ENCODE data around the gene SLX9.

The SLX9 gene

DNA sequence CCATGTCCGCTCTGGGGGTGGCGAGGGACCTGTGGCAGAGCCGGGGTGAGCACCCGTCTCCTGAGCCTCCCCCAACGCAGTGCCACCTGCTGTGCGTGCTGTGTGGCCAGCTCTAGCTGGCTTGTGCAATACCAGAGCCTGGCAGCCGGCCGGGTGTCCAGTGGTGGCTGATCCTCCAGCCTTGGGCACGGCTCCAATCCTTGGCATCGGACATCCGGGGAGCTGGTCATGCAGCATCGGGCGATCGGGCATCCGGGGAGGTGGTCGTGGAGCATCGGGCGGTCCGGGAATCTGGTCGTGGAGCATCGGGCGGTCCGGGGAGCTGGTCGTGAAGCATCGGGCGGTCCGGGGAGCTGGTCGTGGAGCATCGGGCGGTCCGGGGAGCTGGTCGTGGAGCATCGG is 8.1 kb downstream of the SLX9 start:
- no peak for DNase-seq

DNA sequence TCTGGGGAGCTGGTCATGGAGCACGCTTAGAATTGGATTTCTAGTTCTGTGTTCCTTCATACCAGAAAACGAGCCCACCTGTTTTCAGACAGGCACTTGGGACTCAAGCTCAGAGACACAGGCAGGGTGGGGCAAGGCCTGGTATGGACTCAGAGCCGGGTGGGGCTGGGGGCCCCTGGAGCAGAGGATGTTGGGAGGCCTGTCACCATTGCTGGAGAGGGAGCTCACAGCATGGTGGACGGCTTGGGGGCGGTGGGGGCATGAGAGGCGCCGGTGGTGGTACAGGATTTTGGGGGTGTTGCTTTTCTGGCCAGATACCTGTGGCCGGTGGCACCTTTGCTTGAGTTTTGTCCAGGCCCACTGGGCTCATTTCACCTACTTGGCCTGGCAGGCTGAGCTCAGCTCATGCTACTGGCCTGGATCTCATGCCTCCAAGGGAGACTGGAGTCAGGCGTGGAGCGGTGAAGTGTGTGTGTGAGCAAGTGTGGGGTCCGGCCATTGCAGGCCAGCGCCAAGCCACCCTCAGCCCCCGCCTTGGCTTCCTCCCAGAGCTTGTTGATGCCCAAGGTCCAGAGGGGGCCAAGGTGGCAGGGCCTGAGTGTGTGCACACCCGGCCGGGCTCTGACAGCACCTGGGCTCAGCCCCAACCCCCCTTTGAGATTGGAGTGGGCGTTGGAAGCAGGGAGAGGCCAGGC is 8.7 kb downstream of the SLX9 start:
- DNase-seq, result no peak

DNA sequence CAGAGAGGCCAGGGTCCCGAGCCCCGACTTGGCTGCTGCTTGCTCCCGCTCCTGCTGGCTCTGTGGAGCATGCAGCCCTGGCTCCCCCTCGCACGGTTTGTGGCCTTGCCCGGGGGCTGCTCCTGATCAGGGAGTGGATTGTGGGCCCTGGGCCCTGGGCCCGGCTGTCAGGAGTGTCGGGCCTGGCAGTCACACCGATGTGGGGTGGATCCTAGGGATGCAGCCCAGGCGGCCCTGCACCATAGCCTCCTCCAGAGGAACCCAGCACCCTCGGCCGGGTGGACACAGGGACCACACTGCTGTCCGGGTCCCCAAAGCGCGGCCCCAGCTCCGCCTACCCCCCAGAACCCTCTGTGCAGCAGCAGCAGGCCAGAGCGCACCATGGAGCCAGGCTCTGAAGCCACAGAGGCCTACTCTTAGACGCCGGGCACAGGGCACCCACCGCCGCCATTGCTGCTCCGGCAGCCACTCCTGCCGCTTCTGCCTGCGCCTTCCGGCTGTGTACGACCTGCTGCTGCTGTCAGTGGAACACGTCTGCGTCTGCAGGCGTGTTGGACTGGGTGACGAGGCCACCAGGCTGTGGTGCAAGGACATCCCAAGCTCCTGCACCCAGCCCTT is 9.4 kb downstream of the SLX9 start:
- DNase-seq, result no peak

DNA sequence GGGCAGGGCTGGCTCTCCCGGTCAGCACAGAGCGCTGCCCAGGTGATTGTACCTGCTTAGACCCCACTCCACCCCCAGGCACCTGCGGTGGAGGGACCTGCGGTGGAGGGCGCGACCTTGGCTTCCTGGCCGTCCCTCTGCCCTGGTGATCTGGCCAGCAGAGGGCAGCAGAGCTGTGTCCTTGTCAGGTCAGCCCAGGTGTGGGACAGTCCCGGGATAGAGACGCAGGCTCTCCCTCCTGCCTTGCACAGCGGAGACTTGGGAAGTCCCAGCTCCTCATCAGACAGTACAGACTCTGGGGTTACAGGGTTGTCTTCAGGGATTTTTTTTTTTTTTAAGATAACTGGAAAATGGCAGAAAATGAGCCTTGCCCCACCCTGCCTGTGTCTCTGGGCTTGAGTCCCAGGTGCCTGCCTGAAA is 10.0 kb downstream of the SLX9 start:
- DNase-seq, result peak; percentile 57

DNA sequence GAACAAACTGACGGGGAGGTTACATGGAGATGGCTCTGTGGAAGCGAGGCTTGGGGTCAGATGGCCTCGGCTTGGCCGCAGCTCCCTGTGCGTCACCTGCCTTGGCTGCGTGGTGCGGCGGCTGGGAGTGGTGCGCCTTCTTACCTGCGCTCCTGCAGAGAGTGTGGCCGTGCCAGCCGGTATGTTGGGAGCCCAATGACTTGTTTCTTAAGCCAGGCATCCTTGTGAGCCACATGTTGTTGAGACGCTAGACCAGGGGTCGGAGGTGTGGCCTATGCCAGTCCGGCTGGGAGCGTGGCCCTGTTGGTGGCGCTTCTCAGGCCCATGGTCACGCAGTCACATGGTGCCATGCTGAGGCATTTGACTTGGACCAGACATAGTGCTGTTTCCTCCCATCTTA is 10.5 kb downstream of the SLX9 start:
- DNase-seq, result no peak

DNA sequence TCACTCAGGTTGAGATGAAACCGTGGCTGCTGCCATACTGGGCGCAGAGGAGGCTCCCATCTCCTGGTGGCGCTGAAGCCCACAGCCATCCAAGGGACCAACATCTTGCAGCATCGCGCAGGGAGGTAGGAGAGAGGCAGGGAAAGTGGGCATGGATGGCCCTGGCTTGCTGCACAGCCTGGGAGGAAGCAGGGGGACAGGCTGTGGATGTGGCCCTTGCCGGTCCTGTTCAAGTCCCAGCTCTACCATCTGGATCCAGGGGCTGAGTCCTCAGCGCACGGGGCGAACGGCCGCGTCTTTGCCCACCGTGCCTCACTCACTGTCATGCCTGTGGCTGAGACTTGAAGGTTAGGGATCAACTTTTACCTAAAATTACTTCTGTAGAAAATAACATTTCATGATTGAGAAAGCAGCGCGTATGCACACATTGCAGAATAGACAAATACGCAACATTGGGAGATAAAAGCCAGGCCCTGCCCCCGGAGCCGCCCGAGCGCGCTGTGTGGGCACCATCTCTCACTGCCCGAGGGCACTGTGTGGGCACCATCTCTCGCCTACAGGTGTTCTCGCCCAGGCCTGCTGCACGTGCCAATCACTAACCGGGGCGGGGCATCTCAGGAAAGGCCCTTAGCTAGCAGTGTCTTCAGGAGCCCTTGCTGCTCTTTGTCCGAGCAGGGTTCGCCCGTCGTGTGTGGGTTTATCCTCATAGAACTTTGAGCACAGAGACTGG is 11.5 kb downstream of the SLX9 start:
- DNase-seq, result no peak

DNA sequence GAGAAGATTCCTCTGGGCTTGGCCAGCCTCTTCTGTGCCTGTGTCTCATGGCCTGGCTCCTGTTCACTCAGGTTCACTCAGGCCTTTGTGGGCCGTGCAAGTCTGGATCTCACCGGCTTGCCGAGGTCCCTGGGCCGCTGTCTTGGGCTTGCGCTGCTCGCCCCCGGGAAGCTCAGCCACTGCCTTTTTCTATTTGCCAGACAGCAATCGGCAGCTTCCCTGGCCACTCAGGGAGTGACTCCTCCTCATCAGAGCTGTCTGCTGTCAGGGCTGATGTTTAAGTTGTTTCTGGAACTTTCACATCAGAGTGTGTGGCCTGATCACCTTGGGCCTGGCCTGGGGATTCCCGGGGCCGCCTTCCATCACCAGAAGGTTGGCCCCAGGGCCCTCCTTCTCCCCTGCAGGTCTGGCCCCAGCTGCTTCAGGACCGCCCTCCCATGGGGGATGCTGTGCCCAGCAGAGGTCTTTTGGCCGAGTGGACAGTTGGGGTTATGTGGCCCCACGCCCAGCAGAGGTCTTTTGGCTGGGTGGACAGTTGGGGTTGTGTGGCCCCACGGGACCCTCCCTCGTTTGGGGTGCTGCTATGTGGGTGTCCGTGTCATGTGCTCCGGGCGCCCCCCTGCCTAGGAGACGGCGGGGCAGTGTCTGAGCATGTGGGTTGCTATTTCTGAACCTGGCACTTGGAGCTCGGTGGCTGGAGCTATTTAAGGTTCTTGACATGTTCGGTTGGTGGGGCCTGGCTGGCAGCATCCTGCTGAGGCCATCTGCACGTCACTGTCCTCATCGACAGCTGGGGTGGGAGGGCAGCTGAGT is 12.5 kb downstream of the SLX9 start:
- no peak for DNase-seq

DNA sequence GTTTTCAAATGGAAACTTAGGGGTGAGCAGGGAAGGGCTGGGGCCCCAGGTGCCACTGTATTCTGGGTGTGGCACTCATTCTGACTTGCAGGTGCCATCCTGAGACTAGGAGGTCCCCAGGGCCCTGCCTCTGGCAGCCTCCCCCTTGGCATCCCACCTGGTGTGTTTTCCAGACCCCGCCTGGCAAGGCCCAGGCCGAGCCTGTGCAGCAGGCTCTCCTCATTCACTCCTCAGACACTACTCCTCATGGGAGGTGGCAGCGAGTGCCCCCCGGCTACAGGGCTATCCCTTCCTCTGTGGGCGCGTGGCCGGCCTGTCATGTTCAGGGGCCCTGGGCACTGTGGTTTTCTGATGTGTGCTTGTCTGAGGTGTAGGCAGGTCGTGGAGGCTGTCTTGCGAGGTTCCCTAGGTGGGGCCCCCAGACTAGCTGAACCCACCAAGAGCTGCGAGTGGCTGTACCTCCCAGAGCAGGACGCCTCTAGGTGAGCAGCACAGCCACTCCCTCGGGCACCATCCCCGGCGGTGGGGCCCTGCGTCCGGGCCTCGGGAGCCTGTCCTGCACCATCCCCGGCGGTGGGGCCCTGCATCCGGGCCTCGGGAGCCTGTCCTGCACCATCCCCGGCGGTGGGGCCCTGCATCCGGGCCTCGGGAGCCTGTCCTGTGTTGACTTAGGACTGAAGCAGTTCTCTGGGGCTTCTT is 13.2 kb downstream of the SLX9 start:
- no peak for DNase-seq

DNA sequence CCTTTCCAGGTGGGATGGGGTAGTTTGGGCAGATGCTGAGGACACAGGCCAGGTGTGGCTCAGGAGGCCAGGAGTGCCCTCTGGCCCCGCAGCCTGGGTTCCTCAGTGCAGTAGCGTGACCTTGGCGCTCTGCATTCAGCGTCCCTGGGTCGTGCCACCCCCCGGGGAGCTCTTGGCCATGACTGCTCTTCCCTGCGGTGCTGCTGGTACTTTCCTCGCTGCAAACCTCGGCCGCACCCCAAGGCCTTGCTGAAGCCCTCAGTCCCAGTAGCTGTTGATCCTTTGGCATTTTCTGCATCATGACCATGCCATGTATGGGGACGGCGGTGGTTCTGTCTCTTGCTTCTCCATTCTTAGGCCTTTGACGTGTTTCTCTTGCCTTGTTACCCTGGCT is 13.8 kb downstream of the SLX9 start:
- no peak for DNase-seq

DNA sequence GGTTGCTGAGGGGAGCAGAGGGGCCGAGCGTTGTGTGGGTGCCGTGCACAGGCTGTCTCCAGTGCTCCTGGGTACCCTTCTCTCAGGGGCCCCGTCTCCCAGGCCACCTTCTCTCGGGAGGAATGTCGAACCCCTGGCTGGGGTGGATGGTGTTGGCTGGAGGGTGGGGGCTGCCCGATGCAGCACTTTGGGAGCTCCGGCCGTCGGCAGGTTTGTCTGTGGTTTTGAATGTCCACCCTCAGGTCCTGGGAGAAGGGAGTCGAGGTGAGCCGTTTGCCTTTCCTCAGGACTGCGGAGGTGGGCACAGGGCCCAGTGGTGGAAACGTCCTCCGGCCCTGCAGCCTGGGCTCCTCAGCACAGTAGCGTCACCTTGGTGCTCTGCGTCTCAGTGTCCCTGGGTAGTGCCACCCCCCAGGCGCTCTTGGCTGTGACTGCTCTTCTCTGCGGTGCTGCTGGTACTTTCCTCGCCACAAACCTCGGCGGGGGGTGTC is 14.5 kb downstream of the SLX9 start:
- DNase-seq, result no peak

DNA sequence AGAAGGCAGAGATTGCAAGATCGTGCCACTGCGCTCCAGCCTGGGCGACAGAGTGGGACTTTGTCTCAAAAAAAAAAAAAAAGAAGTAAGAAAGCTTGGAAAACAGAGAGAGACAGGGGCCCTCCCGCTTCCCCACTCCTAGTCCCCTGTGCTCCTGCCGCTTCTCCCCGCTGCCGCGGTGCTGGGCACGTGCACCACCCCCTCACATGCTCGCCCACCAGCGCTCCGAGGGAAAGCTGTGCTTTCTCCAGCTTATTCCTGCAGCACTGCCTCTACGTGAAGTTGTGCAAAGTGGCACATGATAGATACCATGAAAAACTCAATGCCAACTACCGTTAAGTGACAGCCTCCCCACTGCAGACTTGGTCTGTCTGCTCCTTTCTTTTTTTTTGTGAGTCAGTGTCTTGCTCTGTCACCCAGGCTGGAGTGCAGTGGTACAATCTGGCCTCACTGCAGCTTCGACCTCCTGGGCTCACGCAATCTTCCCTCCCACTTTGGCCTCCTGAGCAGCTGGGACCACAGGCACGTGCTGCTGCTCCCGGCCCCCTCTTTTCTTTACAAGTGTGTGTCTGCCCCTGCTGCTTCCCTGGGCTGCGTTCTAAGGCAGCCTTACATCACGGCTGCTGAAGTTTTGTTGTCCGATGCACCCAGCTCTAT is 15.4 kb downstream of the SLX9 start:
- no peak for DNase-seq

DNA sequence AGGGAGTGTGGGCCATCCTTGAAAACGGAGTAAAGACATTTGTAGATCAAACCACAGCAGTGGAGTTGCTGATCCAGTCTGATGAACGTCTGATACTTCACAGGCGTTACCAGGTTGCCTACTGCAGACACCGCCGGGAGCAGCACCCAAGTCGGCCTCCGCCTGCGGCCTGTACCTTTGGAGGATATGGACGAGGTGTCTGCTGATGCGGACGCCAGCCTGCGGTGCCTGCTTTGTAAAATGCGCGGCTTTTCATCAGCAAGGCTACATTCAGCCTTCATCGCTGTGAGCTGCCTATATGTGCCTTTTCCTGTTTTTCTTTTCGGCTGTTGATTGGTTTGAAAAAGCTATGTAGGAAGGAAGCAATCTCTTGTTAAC is 16.0 kb downstream of the SLX9 start:
- DNase-seq, result no peak

DNA sequence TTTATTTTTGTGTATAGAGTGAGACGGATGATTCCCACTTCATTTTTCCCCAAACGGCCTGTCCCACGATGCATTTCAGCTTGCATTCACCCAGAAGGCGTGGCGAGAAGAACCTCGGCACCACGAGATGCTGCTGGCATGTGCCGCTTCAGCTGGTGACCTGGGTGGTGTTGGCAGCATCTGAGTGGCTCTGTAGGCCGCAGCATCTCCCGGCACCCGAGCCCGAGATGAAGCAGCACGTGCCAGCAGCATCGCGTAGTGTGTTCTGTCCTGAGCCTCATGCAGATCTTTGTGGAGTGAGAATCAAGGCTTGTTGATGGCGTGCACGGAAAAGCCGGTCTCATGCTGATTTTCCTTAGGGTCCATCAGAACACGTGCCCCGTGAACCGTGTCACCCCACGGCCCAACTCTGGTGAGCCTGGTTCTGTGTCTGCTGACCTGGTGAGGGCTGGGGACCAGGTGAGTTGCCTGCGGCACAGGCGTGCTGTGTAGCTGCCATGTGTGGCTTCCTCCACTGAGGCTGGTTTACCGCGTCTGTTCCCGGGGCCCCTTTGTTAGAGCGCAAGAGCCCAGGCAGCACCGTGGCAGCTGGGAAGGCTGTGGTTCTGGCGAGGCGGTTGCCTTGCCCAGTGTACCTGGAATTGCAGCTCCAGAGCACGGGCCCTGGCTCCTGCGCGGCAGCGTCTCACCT is 16.7 kb downstream of the SLX9 start:
- DNase-seq, result no peak

DNA sequence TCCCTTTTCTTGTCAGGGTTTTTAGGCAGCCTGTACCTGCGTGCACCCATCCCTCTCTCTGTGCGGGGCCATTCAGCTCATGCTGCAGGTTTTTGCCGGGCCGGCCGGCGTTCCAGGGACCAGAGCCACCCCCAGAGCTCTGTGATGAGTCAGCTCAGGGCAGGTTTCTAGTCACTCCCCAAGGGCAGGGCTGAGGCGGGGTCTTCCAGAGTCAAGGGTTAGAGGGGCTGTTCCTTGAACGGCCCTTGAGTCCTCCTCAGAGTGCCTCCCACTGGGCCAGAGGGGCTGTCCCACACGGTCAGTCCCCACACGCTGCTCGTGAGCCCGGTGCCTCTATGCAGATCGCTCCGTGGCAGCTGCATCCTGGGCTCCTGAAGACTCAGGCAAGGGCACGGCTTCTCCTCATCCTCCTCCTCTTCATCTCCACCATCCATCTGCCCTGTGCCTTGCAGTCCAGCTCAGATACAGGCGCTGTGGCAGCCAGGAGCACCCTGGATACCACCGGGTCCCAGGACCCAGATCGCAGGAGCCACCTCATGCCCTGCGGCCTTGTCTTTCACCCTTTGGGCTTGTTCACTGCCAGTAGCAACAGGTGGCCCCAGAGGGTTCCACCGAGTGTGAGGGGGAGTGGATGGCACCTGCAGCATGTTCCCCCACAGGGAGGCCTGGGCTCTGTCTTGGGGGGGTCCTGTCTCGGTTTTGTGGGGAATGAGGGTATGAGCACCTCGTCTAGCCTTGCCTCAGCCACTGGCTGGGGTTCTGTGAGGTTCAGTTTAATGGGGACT is 17.4 kb downstream of the SLX9 start:
- no peak for DNase-seq

DNA sequence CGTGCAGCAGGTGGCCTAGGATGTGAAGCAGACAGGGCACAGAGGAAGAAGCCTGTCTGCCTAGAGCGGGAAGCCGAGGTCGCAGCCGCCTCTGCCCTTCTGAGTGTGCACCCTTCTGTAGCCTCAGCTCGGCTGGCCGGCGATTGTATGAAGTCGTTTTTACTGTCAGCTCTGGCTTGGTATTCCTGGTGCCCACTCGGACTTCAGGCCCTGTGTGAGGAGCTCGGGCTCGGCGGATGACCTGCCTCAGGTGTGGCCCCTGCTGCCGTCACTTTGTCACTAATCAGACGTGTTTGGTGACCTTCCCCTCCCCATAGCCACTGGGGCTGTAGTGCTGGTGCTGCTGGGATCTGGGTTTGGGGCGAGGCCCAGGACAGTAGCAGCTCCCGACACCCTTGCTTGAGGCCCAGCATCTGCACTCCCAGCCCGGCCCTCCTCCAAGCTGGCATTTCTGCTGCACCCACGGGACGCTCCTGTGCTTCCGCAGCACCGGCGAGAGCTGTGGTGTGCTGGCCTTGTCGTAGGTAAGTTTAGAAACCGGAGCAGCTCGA is 18.1 kb downstream of the SLX9 start:
- DNase-seq, result no peak

DNA sequence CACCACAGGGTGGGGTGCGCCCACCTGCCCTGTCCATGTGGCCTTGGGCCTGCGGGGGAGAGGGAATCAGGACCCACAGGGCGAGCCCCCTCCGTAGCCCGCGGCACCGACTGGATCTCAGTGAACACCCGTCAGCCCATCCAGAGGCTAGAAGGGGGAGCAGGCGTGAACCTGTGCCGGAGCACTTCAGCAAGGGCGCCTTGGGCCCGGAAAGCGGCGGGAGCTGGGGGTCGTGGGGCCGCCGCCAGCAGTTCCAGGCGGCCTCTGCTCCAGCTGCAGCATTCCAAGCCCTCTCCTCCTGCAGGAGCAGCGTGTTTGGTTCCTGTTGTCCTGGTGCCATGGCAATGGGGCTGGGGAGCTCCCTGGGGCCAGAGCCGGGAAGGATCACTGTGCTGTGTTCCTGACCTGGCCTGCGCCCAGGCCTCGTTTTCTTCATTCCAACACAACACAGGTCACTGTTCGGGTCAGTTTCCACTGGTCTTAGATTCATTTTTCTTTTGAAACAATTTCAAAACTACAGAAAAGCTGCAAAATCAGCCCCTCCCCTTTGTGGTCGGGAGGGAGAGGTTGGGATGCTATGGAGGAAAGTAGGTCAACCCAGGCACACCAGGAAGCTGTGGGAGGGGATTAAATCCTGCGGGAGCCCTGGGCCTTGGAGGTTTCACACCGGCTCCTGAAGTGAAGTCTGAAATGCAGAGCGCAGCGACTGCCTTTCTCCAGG is 18.8 kb downstream of the SLX9 start:
- peak; percentile 45 for DNase-seq

DNA sequence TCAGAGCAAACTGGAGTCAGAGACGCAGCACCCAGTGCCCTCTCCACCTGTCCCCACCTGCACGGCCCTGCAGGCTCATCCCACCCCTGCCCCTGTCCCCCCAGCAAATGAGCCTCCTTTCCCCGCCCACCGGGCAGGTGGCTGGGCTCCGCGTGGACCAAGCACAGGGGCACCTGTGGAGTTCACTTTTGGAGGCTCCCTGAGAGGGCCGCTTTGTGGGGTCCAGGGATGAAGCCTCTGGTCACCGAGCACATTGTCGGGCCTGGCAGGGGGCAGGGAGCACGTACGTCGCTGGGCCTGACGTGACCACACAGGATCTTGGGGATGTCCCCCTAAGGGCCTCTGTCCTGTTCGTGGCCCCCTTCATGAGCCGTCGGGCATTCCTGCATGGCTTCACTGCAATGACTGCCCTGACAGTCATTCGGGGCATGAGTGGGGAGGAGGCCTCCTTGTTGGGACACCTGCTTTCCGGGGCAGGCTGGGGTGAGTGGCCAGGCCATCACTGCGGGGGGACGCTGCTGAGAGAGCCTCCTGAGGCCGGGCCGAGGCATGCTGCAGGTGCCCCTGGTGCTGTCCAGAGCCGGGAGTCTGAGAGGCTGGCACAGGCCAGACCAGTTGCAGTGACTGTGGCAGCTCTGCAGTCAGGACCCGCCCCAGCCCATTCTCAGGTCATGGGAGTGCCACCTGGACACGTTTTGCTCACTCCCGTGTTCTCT is 19.7 kb downstream of the SLX9 start:
- DNase-seq, result no peak

Data from fibroblast of skin of abdomen (primary cell).